Measurements from ENCODE around the gene NT5C3A.
"Not testable (repeated sequence)": the region's sequence is repeated elsewhere in the genome, so short reads cannot be mapped to it uniquely, and the experiment has no call there.

DNA sequence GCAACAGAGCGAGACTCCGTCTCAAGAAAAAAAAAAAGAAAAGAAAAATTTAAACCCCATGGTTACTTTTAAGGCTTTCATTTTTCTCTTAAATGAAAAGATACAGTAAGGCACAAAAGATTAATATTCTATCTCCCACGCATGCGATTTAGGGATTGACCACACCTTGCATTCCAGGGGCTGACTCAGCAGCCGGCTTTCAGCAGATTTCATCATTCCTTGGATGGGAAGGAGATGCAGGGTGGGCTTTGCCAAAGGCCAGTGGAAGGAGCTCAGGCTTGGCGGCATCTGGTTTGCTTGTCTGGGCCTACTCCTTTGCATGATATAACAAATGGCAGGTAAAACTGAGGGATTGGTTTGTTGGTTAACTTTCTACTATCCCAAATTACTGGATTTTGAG, 83.3 kb downstream of the NT5C3A start:
- TF ChIP-seq POLR2A (IDR thresholded peaks at IDR 0.05), result not testable (repeated sequence)
- TF ChIP-seq, protein P1, sequence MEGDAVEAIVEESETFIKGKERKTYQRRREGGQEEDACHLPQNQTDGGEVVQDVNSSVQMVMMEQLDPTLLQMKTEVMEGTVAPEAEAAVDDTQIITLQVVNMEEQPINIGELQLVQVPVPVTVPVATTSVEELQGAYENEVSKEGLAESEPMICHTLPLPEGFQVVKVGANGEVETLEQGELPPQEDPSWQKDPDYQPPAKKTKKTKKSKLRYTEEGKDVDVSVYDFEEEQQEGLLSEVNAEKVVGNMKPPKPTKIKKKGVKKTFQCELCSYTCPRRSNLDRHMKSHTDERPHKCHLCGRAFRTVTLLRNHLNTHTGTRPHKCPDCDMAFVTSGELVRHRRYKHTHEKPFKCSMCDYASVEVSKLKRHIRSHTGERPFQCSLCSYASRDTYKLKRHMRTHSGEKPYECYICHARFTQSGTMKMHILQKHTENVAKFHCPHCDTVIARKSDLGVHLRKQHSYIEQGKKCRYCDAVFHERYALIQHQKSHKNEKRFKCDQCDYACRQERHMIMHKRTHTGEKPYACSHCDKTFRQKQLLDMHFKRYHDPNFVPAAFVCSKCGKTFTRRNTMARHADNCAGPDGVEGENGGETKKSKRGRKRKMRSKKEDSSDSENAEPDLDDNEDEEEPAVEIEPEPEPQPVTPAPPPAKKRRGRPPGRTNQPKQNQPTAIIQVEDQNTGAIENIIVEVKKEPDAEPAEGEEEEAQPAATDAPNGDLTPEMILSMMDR (IDR thresholded peaks at IDR 0.05), result not testable (repeated sequence)
